ENCODE results near the gene TIMP2.

- TF ChIP-seq ATF3 (IDR thresholded peaks at IDR 0.05) (no peak), POLR2A (IDR thresholded peaks at IDR 0.05; ENCODE audit: borderline replicate concordance, extremely low read depth, insufficient read depth, insufficient read length) (no peak), RAD21 (IDR thresholded peaks at IDR 0.05; ENCODE audit: low read depth) (no peak), EZH2 (IDR thresholded peaks at IDR 0.05) (no peak), CTCF (IDR thresholded peaks at IDR 0.05 in 2 of 3, conservative IDR thresholded peaks at IDR 0.05 in 1 of 3; ENCODE audit: borderline replicate concordance in 1 of 3, insufficient read depth in 1 of 3, low read depth in 2 of 3, low read length in 2 of 3) (no peak), SP1 (IDR thresholded peaks at IDR 0.05; ENCODE audit: low read depth) (no peak), POLR2AphosphoS5 (IDR thresholded peaks at IDR 0.05; ENCODE audit: low read depth, low read length) (peak; percentile 70), REST (IDR thresholded peaks at IDR 0.05; ENCODE audit: low read depth) (no peak), TCF7L2 (IDR thresholded peaks at IDR 0.05; ENCODE audit: borderline replicate concordance, extremely low read depth, insufficient read depth, insufficient read length) (no peak), ZNF274 (IDR thresholded peaks at IDR 0.05; ENCODE audit: low read depth, low read length) (no peak), EZH2phosphoT487 (IDR thresholded peaks at IDR 0.05; ENCODE audit: borderline replicate concordance) (no peak)
- TF ChIP-seq, protein P1, sequence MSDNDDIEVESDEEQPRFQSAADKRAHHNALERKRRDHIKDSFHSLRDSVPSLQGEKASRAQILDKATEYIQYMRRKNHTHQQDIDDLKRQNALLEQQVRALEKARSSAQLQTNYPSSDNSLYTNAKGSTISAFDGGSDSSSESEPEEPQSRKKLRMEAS (IDR thresholded peaks at IDR 0.05): no peak
Measured at GRCh38 chr17:78923660-78924453, 1.3 kb downstream of the TIMP2 start.

Measured in HCT116 (cell line).